ENCODE results near the gene TSPAN33. TPM values are rescaled to one million over a fixed set of nuclear protein-coding genes. Genes with fewer than 3 reads are reported as not detected.

Gene TSPAN33
- total and polyA plus RNA-seq, 10 of the 15 experiments (the other 5 are each of a cell fraction or from before 2014, with no cell fraction given) = 12.0 to 123 (median 86.3) TPM

DNA sequence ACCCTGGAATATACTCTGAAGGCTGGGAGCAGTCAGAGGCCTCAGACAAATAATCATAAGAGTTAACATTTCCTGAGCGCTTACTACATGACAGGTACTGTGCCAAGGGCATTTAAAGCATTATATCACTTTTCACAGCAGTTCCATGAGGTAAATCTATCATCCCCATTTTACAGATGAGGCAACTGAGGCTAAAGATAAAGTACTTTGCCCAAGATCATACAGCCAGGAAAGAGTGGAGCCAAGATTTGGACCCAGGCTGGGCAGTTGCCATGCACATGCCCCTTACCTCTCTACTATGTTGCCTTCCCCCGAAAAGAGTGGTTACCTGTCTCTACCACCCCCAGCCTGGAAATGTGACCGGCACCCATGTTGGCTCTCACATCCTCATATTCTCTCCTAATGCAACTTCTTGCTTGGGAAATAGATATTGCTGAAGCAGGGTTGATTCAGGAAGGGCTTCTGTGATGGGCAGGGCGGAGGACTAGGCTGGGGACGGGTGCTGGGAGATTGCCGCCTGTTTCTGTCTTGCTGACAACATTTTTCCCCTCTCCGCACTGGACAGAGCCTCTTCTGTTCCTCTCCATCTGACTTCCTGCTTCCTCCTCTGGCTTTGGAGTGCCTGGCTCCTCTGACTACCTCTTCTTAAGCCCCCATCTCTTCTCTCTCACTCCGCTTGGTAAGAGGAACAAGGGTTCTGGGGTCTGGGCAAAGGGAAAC is 57.7 kb downstream of the TSPAN33 start (continued):
- TF ChIP-seq ZNF592 (IDR thresholded peaks at IDR 0.05) (no peak), CREB1 (IDR thresholded peaks at IDR 0.05; ENCODE audit: low read depth) (no peak), RCOR1 (conservative IDR thresholded peaks at IDR 0.05; ENCODE audit: low read depth, low read length) (no peak), BCLAF1 (IDR thresholded peaks at IDR 0.05) (no peak)
- TF ChIP-seq, protein P1, sequence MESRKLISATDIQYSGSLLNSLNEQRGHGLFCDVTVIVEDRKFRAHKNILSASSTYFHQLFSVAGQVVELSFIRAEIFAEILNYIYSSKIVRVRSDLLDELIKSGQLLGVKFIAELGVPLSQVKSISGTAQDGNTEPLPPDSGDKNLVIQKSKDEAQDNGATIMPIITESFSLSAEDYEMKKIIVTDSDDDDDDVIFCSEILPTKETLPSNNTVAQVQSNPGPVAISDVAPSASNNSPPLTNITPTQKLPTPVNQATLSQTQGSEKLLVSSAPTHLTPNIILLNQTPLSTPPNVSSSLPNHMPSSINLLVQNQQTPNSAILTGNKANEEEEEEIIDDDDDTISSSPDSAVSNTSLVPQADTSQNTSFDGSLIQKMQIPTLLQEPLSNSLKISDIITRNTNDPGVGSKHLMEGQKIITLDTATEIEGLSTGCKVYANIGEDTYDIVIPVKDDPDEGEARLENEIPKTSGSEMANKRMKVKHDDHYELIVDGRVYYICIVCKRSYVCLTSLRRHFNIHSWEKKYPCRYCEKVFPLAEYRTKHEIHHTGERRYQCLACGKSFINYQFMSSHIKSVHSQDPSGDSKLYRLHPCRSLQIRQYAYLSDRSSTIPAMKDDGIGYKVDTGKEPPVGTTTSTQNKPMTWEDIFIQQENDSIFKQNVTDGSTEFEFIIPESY (IDR thresholded peaks at IDR 0.05) = no peak

Data from GM12878 (cell line).